Endothelial cell of umbilical vein (primary cell): ENCODE data around the gene WDR48. TPM values are rescaled to one million over a fixed set of nuclear protein-coding genes. Genes with fewer than 3 reads are reported as not detected.

Source experiments
- BruUV-seq: library from RNA; stranded (reverse); fragments of 400-500 nt; replicated peaks from 2 replicates; lab custom pipeline; 2021; lab: Mats Ljungman, UMichigan
- CTCF ChIA-PET: fragments of 300-600, 350-600 bp; sonication (Branson Sonifier 250); formaldehyde crosslinking; loops from one replicate; lab custom pipeline; 2021; ENCODE audit warnings: antibody characterized with exemption, inconsistent platforms; lab: Charles Lee
- POLR2A ChIA-PET: fragments of 300-600, 350-600 bp; sonication (Branson Sonifier 250); formaldehyde crosslinking; loops from one replicate; lab custom pipeline; 2021; ENCODE audit warnings: antibody characterized with exemption, inconsistent platforms; lab: Charles Lee
- DNase-seq: peaks from one replicate; pipeline ENCODE4 v3.0.0-alpha.2; 2011; ENCODE audit warnings: low read depth, low spot score
- FAIRE-seq: peaks from 2 replicates; lab custom pipeline; 2011; peaks lifted over from hg19 to GRCh38; lab: Jason Lieb, UNC
- H2AFZ ChIP-seq: 2 replicates; pipeline ENCODE4 v1.6.0; 2012; ENCODE audit warnings: low read depth, low read length, control low read depth, inconsistent platforms
- H3K27ac ChIP-seq: 2 replicates; pipeline ENCODE4 v1.5.1; 2011; ENCODE audit warnings: low read depth, mild to moderate bottlenecking, control low read depth, low read length, moderate library complexity; ENCODE audit not compliant: insufficient read depth
- H3K27me3 ChIP-seq, 2 experiments: 2 replicates each; pipeline versions ENCODE4 v1.6.0 to v1.6.1; 2011; ENCODE audit warnings: low read length in 2 of 2, mixed read lengths in 1 of 2; ENCODE audit not compliant: control insufficient read depth in 2 of 2, insufficient read depth in 2 of 2
- H3K36me3 ChIP-seq, 2 experiments: 2 replicates in 1 of 2; 3 replicates in 1 of 2; pipeline ENCODE4 v1.5.1; 2011; ENCODE audit warnings: low read length in 2 of 2, mild to moderate bottlenecking in 1 of 2, moderate library complexity in 1 of 2; ENCODE audit not compliant: control insufficient read depth in 2 of 2, insufficient read depth in 2 of 2; ENCODE audit errors: extremely low read depth in 1 of 2
- H3K4me1 ChIP-seq: 3 replicates; pipeline ENCODE4 v1.5.1; 2011; ENCODE audit warnings: mild to moderate bottlenecking, low read length; ENCODE audit not compliant: control insufficient read depth, insufficient read depth; ENCODE audit errors: extremely low read depth
- H3K4me2 ChIP-seq: 2 replicates; pipeline ENCODE4 v1.6.1; 2011; ENCODE audit warnings: low read length, control low read depth, mixed read lengths; ENCODE audit not compliant: insufficient read depth
- H3K4me3 ChIP-seq, 3 experiments: fragments of 200-600 bp in 1 of 3; sonication (generic), shearing (Covaris generic) in 1 of 3; replicated peaks in 1 of 3; 2 replicates each; pipeline ENCODE4 v1.5.1; 2011 to 2016; ENCODE audit warnings: control low read depth in 3 of 3, low read length in 3 of 3, mild to moderate bottlenecking in 2 of 3, inconsistent platforms in 1 of 3, low read depth in 1 of 3, moderate library complexity in 1 of 3; ENCODE audit not compliant: insufficient read depth in 1 of 3
- H3K79me2 ChIP-seq: 2 replicates; pipeline ENCODE4 v1.6.0; 2012; ENCODE audit warnings: low read length, inconsistent platforms; ENCODE audit not compliant: control insufficient read depth, insufficient read depth
- H3K9ac ChIP-seq: replicated peaks from 2 replicates; pipeline ENCODE3; 2011; ENCODE audit warnings: low read length, control low read depth; ENCODE audit not compliant: insufficient read depth; ENCODE audit errors: extremely low read depth
- H3K9me1 ChIP-seq: replicated peaks from 3 replicates; pipeline ENCODE4 v1.6.0; 2011; ENCODE audit warnings: mild to moderate bottlenecking, low read length; ENCODE audit not compliant: control insufficient read depth, insufficient read depth; ENCODE audit errors: extremely low read depth
- H3K9me3 ChIP-seq: replicated peaks from 2 replicates; pipeline ENCODE4 v1.5.1; 2012; ENCODE audit warnings: low read length, inconsistent platforms; ENCODE audit not compliant: control insufficient read depth, insufficient read depth
- H4K20me1 ChIP-seq: replicated peaks from 2 replicates; pipeline ENCODE3; 2011; ENCODE audit warnings: mild to moderate bottlenecking, low read length; ENCODE audit not compliant: control insufficient read depth, insufficient read depth; ENCODE audit errors: extremely low read depth
- EZH2 ChIP-seq: IDR thresholded peaks from 2 replicates; pipeline ENCODE4 v1.6.1; 2012; ENCODE audit warnings: borderline replicate concordance, low read depth, mild to moderate bottlenecking, moderate library complexity, low read length, inconsistent platforms; ENCODE audit not compliant: severe bottlenecking
- FOS ChIP-seq: IDR thresholded peaks from 2 replicates; pipeline ENCODE4 v1.6.1; 2011; ENCODE audit warnings: mild to moderate bottlenecking, low read length, moderate library complexity, borderline replicate concordance; ENCODE audit not compliant: insufficient read depth
- GATA2 ChIP-seq: IDR thresholded peaks from 2 replicates; pipeline ENCODE4 v1.7.0; 2011; ENCODE audit warnings: low read depth, mild to moderate bottlenecking, moderate library complexity, mixed read lengths, low read length; ENCODE audit not compliant: insufficient read length, insufficient read depth
- JUN ChIP-seq: IDR thresholded peaks from 2 replicates; pipeline ENCODE4 v1.6.1; 2011; ENCODE audit warnings: borderline replicate concordance, low read depth; ENCODE audit not compliant: insufficient read length, insufficient read depth
- MYC ChIP-seq: IDR thresholded peaks from one replicate; pipeline ENCODE4 v1.6.1; 2011; ENCODE audit warnings: mild to moderate bottlenecking, low read depth, low read length
- POLR2A ChIP-seq: IDR thresholded peaks from 2 replicates; pipeline ENCODE4 v1.6.1; 2012; ENCODE audit warnings: low read depth, mild to moderate bottlenecking, control low read depth, low read length
- POLR2AphosphoS5 ChIP-seq: IDR thresholded peaks from 2 replicates; pipeline ENCODE4 v1.6.1; 2012; ENCODE audit warnings: low read depth, mild to moderate bottlenecking, control low read depth, low read length, moderate library complexity; ENCODE audit not compliant: insufficient read depth
- dilution Hi-C: fragments of 300-500 bp; cut with MboI; formaldehyde crosslinking; loops from one replicate; pipeline ENCODE4 v1.15.0; 2019; ENCODE audit warnings: low sequenced_read_pairs; ENCODE audit not compliant: extremely low pct_ligation_motif_present
- intact Hi-C: fragments of 100-400 bp; cut with micrococcal nuclease; formaldehyde crosslinking; loops from one replicate; pipeline ENCODE4 v1.10.0; 2022
- polyA plus RNA-seq, 4 experiments: library from polyadenylated mRNA; depleted of rRNA in 3 of 4; stranded (reverse) in 3 of 4; unstranded in 1 of 4; fragments of >200 nt; gene quantifications; 2 replicates each; pipeline versions ENCODE4 v1.2.1 to v1.2.3, GENCODE V29; 2011 to 2012; ENCODE audit warnings: missing spikeins in 1 of 4
- total RNA-seq: library from RNA; stranded (reverse); gene quantifications from 2 replicates; pipeline ENCODE4 v1.2.3, GENCODE V29; 2021
- TF ChIP-seq, protein P1 (sequence below), 2 donors: IDR thresholded peaks; 1 replicate in 1 of 2; 2 replicates in 1 of 2; pipeline ENCODE4 v1.5.1; 2011; ENCODE audit warnings: low read length in 2 of 2, mild to moderate bottlenecking in 2 of 2, moderate library complexity in 2 of 2, control low read depth in 1 of 2, inconsistent platforms in 1 of 2, low read depth in 1 of 2; ENCODE audit not compliant: insufficient read depth in 1 of 2; ENCODE audit errors: extremely low read depth in 1 of 2
- TF ChIP-seq, protein P2 (sequence below): IDR thresholded peaks from 2 replicates; pipeline ENCODE4 v1.6.1; 2011; ENCODE audit not compliant: insufficient read depth, insufficient read length

Gene WDR48
- total and polyA plus RNA-seq, 2 donors (not counting 3 experiments of a cell fraction or from before 2014, with no cell fraction given) = 13.7 to 25.3 TPM

DNA sequence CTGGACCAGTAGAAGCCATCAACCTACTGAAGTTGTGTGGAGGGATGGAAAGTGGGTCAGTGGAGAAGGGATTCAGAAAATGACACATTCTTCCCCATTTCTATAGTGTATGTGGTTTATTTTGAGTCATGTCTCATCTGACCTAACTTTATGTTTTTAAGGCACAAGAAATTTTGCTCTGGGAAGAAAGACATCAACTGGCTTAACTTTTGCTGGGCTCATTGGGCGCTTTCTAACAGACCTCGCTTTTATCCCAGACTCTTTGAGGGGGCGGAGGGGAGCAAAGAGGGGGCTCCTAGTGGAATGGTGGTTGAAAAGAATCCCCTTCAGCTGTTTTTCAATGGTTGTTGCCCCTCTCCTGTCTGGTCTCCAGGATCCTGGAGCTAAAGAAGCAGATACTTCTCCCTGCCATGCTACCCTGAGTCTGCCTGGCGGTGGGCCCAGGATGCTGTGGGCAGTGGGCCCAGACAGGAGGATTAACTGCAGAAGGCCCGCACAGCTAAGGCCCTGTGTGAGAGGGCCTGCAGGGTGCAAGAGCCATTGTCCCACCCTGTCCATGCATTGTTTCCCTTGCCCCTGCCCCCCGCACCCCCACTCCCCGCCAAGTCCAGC, 87.1 kb downstream of the WDR48 start:
- peak; percentile 55 for FAIRE-seq
- POLR2A ChIA-PET = interaction anchor here (0.8 to 1.3 kb wide), 2 partner anchors 39 to 149 kb away, joined by 3 read pairs; no protein-coding TSS in a partner anchor

More for the DNA sequence above, 87.1 kb downstream of the WDR48 start:
- DNase-seq = no peak
- Histone ChIP-seq H3K9me1 (no peaks in the 10 kb centered on the region), H3K9ac (no peak overlapping the region), H2AFZ (no peak overlapping the region), H3K27ac (no peak overlapping the region), H4K20me1 (no peaks in the 10 kb centered on the region), H3K4me1 (peaks cover 19% of the 10 kb centered on the region), H3K4me3 (no peak overlapping the region), H3K79me2 (peaks cover 25% of the 10 kb centered on the region), H3K9me3 (no peaks in the 10 kb centered on the region), H3K36me3 (peaks cover 0 to 17% of the 10 kb centered on the region in 2 experiments), H3K4me2 (no peak overlapping the region), H3K27me3 (no peaks in the 10 kb centered on the region)
- CTCF ChIA-PET = interaction anchor here (0.9 to 1.0 kb wide), 2 partner anchors 12 to 14 kb away, joined by 3 to 4 read pairs; no protein-coding TSS in a partner anchor
- TF ChIP-seq POLR2AphosphoS5 (no peak), JUN (no peak), FOS (no peak), EZH2 (no peak), POLR2A (no peak), MYC (no peak), GATA2 (no peak)
- TF ChIP-seq, protein P1, sequence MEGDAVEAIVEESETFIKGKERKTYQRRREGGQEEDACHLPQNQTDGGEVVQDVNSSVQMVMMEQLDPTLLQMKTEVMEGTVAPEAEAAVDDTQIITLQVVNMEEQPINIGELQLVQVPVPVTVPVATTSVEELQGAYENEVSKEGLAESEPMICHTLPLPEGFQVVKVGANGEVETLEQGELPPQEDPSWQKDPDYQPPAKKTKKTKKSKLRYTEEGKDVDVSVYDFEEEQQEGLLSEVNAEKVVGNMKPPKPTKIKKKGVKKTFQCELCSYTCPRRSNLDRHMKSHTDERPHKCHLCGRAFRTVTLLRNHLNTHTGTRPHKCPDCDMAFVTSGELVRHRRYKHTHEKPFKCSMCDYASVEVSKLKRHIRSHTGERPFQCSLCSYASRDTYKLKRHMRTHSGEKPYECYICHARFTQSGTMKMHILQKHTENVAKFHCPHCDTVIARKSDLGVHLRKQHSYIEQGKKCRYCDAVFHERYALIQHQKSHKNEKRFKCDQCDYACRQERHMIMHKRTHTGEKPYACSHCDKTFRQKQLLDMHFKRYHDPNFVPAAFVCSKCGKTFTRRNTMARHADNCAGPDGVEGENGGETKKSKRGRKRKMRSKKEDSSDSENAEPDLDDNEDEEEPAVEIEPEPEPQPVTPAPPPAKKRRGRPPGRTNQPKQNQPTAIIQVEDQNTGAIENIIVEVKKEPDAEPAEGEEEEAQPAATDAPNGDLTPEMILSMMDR (IDR thresholded peaks at IDR 0.05; ENCODE audit: extremely low read depth in 1 of 2, insufficient read depth in 1 of 2, low read depth in 1 of 2, low read length in 2 of 2) = no peak
- TF ChIP-seq, protein P2, sequence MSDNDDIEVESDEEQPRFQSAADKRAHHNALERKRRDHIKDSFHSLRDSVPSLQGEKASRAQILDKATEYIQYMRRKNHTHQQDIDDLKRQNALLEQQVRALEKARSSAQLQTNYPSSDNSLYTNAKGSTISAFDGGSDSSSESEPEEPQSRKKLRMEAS = no peak
- no TSS peak for BruUV-seq
- dilution Hi-C loops = no loop called here
- intact Hi-C loops = no loop called here
